ENCODE measurements around the gene RIPOR1. TPM values are rescaled to one million over a fixed set of nuclear protein-coding genes. Genes with fewer than 3 reads are reported as not detected.

The RIPOR1 gene
- total RNA-seq, 2 experiments from 2014 or later: 24.6 to 32.7 TPM

Other genes with a start within 250 kb of the RIPOR1 start
- gene PLEKHG4, start 249.3 kb upstream of the RIPOR1 start, total RNA-seq: 10 to 100 TPM in 1 of 2 experiments, 1 to 10 TPM in 1; 9.2 to 10.9 TPM
- under 1 TPM; 0.20 to 0.48 TPM for gene KCTD19, start 202.1 kb upstream of the RIPOR1 start, total RNA-seq
- not detected for gene LRRC36, start 202.0 kb upstream of the RIPOR1 start, total RNA-seq
- not detected for gene TPPP3, start 135.3 kb upstream of the RIPOR1 start, total RNA-seq
- under 1 TPM; 0.23 to 0.45 TPM for gene ZDHHC1, start 112.4 kb upstream of the RIPOR1 start, total RNA-seq
- not detected for gene HSD11B2, start 97.7 kb upstream of the RIPOR1 start, total RNA-seq
- gene ATP6V0D1, start 47.7 kb upstream of the RIPOR1 start, total RNA-seq: 10 to 100 TPM; 52.8 to 59.5 TPM
- gene AGRP, start 45.3 kb upstream of the RIPOR1 start, total RNA-seq: not detected
- 10 to 100 TPM; 74.9 to 76.9 TPM for gene CTCF, start 33.7 kb downstream of the RIPOR1 start, total RNA-seq
- gene CARMIL2, start 116.3 kb downstream of the RIPOR1 start, total RNA-seq: 100 to 1,000 TPM; 132 to 142 TPM
- 10 to 100 TPM; 43.5 to 44.1 TPM for gene ACD, start 131.4 kb downstream of the RIPOR1 start, total RNA-seq
- gene PARD6A, start 132.1 kb downstream of the RIPOR1 start, total RNA-seq: 10 to 100 TPM; 12.2 to 14.0 TPM
- 1 to 10 TPM; 7.4 to 8.1 TPM for gene ENKD1, start 137.9 kb downstream of the RIPOR1 start, total RNA-seq
- gene C16orf86, start 138.0 kb downstream of the RIPOR1 start, total RNA-seq: 1 to 10 TPM; 2.9 to 4.3 TPM
- gene GFOD2, start 190.5 kb downstream of the RIPOR1 start, total RNA-seq: 10 to 100 TPM; 13.0 to 14.9 TPM